Activated T-cell treated with anti-CD3 and anti-CD28 coated beads for 24 hours (primary cell): Measurements from ENCODE around the gene SPTY2D1.
"Not testable (repeated sequence)": the region's sequence is repeated elsewhere in the genome, so short reads cannot be mapped to it uniquely, and the experiment has no call there.

Experiments
- DNase-seq: peaks from one replicate; pipeline ENCODE4 v3.0.0-alpha.2; 2020; ENCODE audit warnings: low read depth

SPTY2D1 gene

DNA sequence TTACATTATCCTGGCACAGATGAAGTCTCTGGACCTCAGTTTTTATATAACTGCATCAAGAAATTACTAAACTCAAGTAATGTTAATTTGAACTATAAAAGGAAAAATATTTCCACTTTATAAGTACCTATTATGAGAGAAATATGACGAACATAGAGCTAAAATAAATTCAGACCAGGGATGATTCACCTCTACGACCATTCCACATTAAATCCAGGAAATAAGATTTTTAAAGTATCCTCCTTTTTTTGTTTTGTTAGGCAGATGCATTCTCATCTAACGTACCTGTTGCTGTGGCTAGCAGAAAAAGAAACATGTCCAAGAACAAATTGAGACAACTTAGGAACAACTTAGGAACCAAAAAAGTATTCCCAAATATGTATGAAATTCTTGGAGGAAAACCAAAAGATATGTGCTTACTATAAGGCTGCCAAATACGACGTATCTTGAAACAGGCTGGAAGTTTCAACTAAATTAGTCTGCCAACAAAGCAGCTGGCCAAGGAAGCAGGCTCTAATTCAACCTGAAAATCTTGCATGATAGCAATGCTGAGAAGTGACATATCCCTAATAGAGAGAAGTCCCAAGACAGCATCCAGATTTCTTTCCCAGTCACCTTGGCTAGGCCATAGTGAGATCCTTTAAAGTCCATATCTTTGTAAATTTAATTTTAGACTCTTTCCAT, 15.7 kb downstream of the SPTY2D1 start:
- DNase-seq: no peak

DNA sequence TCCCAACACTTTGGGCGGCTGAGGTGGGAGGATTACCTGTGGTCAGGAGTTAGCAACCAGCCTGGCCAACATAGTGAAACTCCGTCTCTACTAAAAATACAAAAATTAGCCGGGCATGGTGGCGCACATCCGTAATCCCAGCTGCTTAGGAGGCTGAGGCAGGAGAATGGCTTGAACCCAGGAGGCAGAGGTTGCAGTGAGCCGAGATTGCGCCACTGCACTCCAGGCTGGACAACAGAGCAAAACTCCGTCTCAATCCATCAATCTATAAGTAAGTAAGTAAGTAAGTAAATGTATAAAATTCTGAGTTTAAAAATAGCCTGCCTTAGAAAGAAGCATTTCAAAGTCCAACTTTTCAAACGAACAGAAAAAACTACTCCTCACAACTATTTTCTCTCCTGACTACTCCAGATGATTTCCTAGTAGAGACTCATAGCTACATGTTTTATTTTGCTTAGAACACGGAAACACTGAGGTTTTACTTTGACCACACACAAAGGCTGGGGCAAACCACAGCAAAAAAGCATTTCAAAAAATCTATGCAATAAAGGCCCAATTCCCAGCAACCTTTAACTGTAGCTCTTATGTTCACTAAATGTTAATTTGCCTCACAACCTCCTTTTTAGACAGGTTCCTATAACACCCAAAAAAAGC, 16.3 kb downstream of the SPTY2D1 start:
- peak; percentile 18 for DNase-seq

DNA sequence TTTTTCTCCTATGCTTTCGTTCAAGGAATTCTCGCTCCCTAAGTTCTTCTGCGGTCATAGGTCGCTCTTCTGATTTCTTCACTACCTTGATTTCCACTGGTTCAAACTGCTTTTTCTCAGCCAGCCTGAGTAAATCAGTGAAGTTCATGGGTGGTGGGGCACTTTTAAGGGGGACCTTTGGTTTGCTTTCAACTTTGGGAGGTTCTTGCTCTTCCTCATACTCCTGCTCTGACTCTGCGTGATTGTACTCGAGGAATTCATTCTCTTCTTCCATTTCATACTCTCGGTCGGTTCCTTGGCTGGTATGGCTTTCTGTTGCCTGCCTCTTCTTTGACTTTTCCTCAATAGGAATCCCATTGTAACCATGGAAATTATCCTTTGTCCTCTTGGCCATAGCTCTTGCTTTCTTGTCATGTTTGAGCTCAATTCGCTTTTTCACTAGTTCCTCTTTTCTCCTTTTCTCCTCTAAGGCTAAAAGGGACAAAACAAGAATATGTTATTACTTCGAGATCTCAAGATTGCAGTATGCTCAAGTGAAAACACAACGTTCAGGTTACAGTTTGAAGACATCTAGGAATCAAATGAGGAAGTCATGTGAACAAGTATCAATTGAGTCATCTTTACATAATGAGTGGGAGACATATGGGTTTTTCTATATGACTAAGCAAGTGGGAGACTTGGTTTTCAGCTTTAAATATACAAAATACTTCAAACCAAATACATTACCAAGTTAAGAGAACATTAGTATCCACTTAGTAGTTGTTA, 18.3 kb downstream of the SPTY2D1 start:
- no peak for DNase-seq

DNA sequence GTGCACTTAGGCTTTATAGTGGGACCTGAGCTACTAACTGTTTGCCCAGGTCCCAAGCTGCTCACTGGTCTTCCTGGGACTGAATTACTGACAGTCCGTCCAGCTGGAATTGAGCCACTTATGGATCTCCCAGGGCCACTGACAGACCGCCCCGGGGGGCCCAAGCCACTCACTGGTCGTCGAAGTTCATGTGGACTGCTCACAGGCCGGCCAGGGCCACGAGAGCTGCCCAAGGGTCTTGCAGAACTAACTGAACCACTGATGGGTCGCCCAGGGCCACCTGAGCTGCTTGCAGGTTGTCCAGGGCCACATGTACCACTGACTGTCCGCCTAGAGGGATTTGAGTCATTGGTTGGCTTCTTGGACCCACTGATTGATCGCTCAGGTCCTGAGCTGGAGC, 19.5 kb downstream of the SPTY2D1 start:
- DNase-seq: no peak

GRCh38 chr11:18612394-18612793, 21.7 kb downstream of the SPTY2D1 start:
- no peak for DNase-seq

DNA sequence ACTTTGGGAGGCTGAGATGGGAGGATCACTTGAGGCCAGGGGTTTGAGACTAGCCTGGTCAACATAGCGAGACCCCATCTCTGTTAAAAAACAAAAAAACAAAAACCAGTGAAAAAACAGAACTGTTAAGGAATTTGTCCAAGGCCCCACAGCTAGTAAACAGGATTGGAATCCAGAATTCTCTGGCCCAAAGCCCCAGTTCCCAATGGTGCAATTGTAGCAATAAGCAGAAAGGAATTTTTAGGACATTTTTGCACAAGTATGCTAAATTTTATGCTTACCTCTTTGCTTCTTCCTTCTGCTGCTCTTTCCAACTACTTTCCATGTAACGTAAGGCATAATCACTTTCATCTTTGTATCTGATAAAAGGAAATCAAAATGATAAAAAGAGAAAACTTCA, 22.9 kb downstream of the SPTY2D1 start:
- no peak for DNase-seq

DNA sequence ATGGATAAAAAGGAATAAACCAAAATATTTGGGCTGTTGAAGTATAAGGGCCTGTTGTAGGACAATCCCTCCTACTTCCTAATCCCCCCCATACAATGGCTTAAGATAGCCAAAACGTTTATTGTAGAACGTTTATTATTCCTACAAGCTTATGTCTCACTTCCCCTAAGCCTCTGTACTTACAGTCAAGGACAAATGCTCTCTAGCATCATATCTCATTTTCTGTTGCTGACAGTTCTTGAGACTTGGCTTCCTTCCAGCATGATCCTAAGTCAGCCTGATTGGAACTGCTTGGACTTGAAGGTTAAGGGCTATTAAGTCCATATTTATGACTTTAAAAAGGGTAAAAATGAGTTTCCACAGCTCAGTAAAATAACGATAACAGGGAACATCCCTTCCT, 25.8 kb downstream of the SPTY2D1 start:
- no peak for DNase-seq

GRCh38 chr11:18600915-18601569, 33.1 kb downstream of the SPTY2D1 start:
- DNase-seq: no peak

- DNase-seq: no peak
Observed at GRCh38 chr11:18599739-18600230, 34.4 kb downstream of the SPTY2D1 start, which contains the start of gene MISFA. TSS of gene MISFA (plus strand) at chr11:18599789. CDS start at chr11:18599929, 140 bp downstream.

DNA sequence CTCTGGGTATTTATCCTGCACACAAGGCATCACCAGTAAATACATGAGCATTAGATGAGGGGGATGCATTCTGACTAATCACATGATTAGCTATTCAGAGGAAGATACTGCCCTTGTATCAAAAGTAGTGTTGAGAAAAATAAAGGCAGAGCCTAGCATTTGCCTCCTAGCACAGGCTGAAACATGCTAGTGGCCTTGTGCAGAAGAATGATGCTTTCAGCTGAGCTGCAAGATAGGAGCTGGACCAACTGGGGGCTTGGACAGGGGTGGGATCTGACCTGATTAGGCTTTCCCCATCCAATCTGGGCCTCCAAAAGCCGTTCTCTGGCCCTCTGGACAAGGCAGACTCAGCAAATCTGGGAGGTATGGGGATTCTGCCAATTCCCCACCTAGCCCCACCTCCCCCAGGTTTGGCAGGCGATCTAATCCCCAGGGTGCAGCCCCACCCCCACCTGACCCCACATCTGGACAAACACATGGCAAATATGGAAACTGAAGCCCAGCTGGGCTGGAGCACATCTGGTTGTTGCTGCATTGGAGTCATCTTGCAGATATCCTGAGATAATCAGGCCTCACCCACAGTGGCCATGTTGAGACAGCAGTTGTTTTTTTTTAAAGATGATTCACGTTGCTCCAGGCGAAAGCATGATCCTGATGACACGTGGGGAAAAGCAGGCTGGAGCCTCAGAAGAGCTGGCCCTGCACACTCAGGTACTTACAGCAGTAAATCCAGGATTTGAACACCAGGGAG, 39.0 kb downstream of the SPTY2D1 start:
- no peak for DNase-seq

GRCh38 chr11:18594088-18594487, 40.1 kb downstream of the SPTY2D1 start:
- not testable (repeated sequence) for DNase-seq

GRCh38 chr11:18590571-18590970, 43.6 kb downstream of the SPTY2D1 start:
- no peak for DNase-seq

DNA sequence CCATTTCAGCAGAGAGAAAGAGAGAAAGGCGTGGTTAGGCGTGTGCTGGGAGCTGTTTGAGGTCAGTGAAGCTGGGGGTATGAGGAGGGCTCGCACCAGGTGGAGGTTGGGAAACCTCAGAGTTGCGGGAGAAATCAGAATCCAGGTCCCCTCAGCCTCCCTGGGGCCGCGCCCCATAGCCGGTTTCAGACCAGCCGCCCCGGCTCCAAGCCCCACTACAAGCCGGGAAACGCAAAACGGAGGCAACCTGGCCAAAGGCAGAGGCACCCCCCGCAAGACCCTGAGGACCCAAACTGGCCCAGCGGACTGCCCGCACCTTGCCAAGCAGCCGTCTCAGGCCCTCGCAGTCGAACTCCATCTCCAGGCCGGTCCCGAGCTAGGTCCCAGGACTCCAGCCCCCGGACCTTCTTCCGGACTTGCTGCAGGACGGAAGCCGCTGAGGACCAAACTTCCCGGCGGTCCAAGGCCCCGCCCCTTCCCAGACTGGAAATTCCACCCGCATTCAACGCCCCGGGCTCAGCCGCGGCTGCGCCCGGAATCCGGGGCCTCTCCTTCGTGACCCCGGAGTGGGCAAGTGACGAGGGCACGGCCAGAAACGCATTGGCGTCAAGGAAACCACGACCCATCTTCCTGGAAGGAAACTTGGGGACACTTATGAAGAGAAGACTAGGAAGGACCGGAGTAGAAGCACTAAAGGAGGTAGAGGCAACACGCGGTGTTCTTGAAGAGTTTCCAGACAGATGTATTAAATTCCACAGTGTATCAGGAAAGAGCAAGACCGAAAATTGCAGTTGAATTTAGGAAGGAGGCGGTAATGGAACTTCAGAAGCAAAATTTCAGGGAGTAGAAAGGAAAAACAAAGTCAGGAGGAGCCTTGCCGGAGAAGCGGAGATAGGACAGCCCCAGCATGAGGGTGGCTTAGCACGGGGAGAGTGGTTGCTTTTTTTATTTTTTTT, 45.6 kb downstream of the SPTY2D1 start, which contains the start of gene UEVLD:
Gene UEVLD, minus strand, starts transcription at position 438 of the 956 bp plus-strand sequence. Its CDS starts 80 bp downstream, at position 358.
- DNase-seq: peak; percentile 62

- no peak for DNase-seq
Observed at GRCh38 chr11:18581825-18582224, 52.3 kb downstream of the SPTY2D1 start.

GRCh38 chr11:18580113-18580766, 53.9 kb downstream of the SPTY2D1 start:
- no peak for DNase-seq

DNA sequence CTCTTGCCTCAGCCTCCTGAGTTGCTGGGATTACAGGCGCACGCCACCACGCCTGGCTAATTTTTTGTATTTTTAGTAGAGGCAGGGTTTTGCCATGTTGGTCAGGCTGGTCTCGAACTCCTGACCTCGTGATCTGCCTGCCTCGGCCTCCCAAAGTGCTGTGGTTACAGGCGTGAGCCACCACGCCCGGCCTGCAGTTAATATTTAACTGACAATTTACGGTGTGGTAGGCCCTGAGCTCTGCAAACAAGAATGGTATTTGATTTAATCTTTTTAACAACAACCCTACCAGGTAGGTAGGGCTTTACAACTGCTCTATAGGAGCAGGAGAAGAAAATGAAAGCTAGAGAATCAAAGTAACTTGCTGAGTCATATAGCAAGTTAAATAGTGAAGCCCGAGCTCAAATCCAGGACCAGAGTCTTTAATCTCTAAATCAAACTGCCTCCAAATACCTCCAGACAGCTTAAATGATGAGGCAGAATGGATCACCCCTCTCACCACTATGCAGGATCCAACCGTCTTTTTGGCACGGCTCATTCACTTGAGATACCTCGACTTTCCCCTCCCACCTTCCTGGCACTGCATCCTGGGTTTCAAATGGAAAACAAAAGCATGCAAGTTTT, 55.1 kb downstream of the SPTY2D1 start:
- DNase-seq: no peak

GRCh38 chr11:18575361-18575760, 58.8 kb downstream of the SPTY2D1 start:
- DNase-seq: no peak

- no peak for DNase-seq
Observed at GRCh38 chr11:18567081-18567480, 67.1 kb downstream of the SPTY2D1 start.

DNA sequence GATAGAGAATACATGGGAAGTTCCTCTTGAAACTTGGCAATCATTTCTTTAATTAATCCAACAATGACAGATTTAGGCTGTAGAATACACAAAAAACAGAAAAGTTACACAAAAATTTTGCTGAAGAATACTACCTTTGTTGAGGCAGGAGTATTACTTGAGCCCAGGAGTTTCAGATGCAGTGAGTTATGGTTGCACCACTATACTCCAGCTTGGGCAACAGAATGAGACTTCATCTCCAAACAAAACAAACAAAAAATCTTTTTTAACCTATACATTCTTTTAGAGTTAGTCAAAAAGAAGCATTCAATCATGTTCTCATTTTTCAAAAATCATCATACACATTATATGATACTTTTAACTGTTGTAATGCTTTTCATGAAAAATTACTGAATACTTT, 67.7 kb downstream of the SPTY2D1 start:
- DNase-seq: no peak
